Measurements from ENCODE around the gene NCF4.

NCF4 gene

DNA sequence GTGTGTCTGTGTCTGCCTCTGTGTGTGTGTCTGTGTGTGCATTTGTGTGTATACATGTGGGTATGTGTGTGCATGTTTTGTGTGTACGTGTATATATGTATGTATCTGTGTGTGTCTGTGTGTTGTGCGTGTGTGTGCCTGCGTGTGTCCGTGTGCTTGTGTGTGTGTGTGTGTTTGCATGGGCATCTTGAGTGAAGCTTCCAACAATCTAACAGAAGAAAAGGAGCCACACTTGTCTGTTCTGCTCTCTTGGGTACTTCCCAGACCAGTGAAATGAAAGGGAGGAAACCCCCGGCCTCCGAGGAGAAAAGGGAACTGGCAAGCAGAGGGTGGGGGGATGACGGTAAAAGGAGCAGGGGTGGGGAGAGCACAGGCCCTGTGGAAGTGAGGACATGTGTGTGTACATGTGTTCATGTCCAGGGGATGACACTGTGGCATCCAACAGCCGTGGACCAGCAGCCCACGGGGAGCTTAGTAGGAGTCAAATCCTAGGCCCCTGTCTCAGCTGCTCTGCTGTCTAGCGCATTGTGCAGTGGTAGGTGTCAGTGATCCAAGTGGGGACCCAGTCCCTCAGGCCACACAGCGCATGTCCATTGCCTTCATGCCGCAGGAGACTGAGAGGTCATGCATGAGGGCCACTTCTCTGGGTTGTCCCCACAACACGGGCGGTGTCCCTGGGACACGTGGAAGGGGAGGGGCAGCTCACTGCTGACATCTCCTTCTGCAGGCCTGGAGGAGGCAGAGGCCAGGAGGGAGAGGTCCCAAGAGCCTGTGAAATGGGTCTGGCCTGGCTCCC, 60.7 kb downstream of the NCF4 start:
- no peak for DNase-seq (ENCODE audit: low read depth, low spot score)

DNA sequence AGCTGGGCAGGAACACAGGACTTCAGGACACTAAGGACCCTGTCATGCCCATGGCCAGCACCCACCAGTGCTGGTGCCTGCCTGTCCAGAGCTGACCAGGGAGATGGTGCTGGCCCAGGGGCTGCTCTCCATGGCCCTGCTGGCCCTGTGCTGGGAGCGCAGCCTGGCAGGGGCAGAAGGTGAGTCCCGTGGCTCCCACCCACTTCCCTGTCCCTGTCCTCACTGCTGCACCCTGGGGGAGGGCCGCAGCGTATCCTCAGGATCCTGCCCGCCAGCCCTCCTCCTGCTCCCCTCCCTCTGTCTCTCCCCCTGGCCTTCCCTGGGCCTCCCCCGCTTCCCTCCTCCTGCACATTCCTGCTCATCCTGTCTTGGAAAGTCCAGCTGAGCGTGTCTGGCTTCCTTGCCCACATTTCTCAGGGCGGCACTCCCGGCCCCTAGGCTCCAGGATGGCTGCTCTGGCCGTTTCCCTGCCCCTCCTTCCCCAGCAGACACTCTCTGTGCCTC, 61.4 kb downstream of the NCF4 start:
- no peak for DNase-seq (ENCODE audit: low read depth, low spot score)

DNA sequence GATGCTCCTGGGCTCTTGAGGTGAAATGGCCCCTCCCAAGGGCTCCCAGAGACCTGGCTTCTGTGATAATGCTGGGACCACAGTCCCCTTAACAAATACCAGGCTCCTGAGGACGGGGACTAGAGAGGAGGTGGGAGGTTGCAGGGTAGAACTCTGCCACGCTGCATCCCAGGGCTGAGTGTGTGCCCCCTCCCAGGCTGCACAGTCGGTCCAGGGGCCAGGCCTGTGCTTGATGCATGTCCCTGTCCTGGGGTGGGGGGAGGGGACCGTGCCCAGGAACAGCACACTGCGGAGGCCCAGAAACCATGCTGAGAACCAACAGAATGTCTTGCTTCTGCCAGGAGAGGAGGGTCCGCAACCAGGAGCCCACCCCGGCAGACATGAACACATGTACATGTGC, 61.9 kb downstream of the NCF4 start:
- no peak for DNase-seq (ENCODE audit: low read depth, low spot score)

DNA sequence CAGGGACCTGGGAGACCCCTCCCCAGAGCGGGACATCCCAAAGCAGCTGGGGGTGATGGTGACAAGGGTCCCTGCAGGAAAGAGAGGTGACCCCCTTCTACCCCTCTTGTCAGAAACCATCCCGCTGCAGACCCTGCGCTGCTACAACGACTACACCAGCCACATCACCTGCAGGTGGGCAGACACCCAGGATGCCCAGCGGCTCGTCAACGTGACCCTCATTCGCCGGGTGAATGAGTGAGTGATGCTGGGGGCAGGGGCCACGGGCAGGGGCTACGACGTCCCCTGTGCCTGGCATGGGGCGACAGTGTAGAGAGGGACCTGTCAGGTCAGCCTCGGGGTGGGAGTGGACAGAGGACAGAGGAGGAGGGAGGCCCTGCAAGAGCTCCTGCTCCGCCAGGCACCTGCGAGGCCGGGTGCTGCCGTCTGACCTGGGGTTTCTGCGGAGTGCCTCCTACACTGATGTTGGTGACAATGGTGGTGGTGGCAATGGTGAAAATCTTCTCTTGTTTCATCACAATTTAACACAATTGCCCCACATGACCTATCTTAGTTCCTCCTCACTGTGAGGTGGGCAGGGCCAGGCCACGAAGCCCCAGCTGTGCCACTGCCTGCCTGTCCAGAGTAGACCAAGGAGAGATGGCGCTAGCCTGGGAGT, 62.5 kb downstream of the NCF4 start:
- DNase-seq (ENCODE audit: low read depth, low spot score), result no peak

DNA sequence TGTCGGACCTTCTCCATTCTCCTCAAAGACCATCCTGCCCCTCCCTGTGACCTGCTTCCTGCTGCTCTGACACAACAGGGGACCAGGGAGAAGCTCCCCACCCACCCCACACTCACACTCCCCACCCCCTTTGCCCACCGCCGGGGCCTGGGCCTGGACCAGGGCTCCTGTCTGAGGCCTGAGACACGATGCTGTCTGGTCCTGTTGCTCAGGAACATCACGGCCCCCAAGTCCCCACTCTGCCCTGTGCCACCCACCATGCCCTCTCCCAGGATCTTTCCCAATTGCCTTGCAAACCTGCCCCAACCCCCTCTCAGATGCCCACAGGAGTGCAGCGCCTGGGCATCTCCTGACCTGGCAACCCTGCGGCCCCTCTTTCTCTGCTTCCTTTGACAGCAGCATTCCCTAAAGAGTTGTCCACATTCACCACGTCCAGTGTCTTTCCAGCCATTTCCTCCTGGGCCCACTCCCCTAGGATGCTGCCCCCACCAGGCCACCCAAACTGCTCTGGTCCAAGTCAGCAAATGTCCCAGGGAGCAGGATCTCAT, 63.4 kb downstream of the NCF4 start:
- no peak for DNase-seq (ENCODE audit: low read depth, low spot score)

DNA sequence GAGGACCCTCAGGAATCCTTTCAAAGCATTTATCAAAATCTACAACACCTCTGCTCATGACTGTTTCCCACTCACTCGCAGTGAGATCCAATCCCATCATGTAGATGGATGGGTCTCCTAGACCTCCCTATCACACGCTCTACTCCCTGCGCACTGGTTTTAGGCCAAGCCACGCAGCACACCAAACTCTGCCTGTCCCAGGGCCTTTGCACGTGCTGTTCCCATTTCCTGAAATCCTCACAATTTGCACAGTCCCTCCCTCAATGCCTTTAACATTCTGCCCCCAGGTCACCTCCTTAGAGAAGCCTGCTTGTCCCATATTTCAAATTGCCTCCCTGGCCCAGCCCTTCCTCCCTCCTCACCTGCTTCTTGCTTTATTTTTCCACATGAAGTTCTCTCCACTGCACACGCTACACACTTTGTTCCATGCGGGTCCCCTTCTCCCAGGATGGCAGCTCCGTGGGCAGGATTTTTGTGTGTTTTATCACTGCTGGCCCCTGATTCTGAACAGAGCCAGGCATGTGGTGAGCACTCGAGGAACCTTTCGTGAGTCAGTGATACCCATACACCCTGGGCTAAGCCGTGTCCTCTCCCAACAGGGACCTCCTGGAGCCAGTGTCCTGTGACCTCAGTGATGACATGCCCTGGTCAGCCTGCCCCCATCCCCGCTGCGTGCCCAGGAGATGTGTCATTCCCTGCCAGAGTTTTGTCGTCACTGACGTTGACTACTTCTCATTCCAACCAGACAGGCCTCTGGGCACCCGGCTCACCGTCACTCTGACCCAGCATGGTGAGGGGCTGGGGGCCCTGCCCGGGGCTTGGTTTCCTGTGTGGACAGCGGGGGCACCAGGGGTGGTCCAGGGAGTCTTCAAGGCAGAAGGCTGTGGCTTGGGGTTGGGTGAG, 64.8 kb downstream of the NCF4 start:
- DNase-seq (ENCODE audit: low read depth, low spot score), result no peak

DNA sequence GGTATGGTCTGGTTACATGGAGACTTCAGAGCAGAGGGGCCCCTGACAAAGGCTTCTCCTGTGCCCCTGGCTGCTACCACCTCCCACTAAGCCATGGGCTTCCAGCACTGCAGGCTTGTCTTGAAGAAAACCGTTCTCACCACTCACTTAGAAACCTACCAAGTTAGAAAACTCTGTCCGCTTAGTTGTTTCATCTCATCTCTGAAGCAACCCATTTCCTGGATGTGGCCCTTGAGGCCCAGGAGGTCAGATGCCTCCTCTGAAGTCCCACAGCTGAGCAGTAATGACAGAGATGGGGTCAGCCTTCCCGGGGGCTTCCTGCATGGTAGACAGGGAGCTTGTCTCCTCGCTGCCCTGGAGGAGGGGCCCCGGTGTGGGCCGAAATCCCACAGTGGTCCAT, 65.5 kb downstream of the NCF4 start:
- DNase-seq (ENCODE audit: low read depth, low spot score), result no peak

DNA sequence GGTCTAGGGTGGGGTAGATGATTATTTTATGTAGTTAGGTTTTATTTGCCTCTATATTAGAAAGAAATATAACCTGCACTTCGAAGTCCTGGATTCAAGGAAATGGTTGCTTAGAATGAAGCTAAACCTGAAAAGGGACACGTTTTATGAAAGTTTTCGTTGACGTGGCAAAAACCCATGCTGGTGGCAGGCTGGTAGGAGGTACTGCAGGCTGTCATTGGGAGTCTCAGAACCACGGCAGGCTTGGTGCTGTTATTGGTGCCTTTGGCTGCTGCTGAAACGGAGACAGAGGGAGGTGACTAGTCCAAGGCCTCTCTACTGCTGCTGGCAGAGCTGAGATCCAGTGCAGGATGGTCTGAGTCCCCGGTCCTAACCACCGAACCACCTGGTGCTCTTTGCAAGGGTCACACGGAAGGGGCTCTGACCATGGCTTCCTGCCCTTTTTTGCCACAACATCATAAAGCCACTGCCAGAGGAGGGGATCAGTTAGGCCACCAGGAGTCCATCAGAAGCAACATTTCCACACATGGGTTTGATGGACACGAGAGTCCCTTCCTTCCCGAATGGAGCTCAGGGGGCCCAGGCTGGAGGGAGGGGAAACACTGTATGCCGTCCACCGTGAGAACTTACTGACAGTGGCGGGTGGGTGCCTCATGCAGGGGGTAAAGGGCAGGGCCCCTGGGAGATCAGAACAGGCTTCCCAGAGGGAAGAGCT, 66.1 kb downstream of the NCF4 start:
- DNase-seq (ENCODE audit: low read depth, low spot score), result no peak

All from activated naive CD8-positive, alpha-beta T cell treated with anti-CD3 and anti-CD28 coated beads, Interleukin-2, amount 50 U/mL, for 16 hours (primary cell).